ENCODE data around the gene EFCAB12.

DNA sequence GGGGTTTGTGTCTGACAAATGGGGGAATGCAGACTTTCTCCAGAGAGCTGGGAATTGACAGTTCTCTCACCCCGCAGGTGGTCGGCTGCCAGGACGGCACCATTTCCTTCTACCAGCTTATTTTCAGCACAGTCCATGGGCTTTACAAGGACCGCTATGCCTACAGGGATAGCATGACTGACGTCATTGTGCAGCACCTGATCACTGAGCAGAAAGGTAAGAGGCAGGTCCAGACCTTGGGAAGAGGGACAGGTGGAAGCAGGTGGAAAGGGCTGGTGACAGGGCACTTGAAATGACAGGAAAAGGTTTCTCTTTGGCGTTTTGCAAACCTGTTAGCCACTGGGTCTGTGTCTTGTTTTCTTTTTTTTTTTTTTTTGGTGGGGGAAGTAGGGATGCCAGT, 48.1 kb upstream of the EFCAB12 start:
- TF ChIP-seq, protein P1, sequence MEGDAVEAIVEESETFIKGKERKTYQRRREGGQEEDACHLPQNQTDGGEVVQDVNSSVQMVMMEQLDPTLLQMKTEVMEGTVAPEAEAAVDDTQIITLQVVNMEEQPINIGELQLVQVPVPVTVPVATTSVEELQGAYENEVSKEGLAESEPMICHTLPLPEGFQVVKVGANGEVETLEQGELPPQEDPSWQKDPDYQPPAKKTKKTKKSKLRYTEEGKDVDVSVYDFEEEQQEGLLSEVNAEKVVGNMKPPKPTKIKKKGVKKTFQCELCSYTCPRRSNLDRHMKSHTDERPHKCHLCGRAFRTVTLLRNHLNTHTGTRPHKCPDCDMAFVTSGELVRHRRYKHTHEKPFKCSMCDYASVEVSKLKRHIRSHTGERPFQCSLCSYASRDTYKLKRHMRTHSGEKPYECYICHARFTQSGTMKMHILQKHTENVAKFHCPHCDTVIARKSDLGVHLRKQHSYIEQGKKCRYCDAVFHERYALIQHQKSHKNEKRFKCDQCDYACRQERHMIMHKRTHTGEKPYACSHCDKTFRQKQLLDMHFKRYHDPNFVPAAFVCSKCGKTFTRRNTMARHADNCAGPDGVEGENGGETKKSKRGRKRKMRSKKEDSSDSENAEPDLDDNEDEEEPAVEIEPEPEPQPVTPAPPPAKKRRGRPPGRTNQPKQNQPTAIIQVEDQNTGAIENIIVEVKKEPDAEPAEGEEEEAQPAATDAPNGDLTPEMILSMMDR (IDR thresholded peaks at IDR 0.05) = no peak
- TF ChIP-seq POLR2AphosphoS5 (IDR thresholded peaks at IDR 0.05) = no peak

Data from gastroesophageal sphincter (tissue), 3 donors.